Stimulated activated CD4-positive, alpha-beta T cell treated with anti-CD3 and anti-CD28 coated beads, Interleukin-1b, Interleukin-23, amount 100 ng/mL, for 1 hour (primary cell): ENCODE measurements around the gene HEXD.
"Not testable (repeated sequence)": the region's sequence is repeated elsewhere in the genome, so short reads cannot be mapped to it uniquely, and the experiment has no call there.

Experiments used
- DNase-seq, 2 donors: peaks; one replicate each; pipeline ENCODE4 v3.0.0-alpha.2; 2020; ENCODE audit warnings: low read depth in 2 of 2

Gene HEXD

GRCh38 chr17:82418001-82418986, at the start of gene HEXD, which contains the start of gene OGFOD3:
HEXD (plus strand) TSS chr17:82418347; CDS start chr17:82419800, 1,453 bp downstream.
OGFOD3 (minus strand) TSS chr17:82418586; CDS start chr17:82418485, 101 bp downstream.
- DNase-seq = peak; percentile 62 to 71

GRCh38 chr17:82369211-82369610, 48.9 kb upstream of the HEXD start:
- DNase-seq = no peak

GRCh38 chr17:82370471-82371332, 47.4 kb upstream of the HEXD start:
- peak in 1 of 2 donors; percentile 11 for DNase-seq

- no peak for DNase-seq
Observed at GRCh38 chr17:82371333-82372248, 46.6 kb upstream of the HEXD start, which contains the start of gene UTS2R. UTS2R (plus strand) TSS chr17:82371765; CDS start chr17:82374325, 2,560 bp downstream.

GRCh38 chr17:82372249-82373071, 45.7 kb upstream of the HEXD start:
- no peak for DNase-seq

- not testable (repeated sequence) for DNase-seq
Observed at GRCh38 chr17:82373072-82373452, 45.1 kb upstream of the HEXD start.

GRCh38 chr17:82373731-82374625, 44.2 kb upstream of the HEXD start:
- no peak for DNase-seq

GRCh38 chr17:82374626-82375331, 43.4 kb upstream of the HEXD start:
- DNase-seq = no peak

- no peak for DNase-seq
Observed at GRCh38 chr17:82375359-82376041, 42.6 kb upstream of the HEXD start.

- DNase-seq = no peak
Observed at GRCh38 chr17:82376042-82376730, 42.0 kb upstream of the HEXD start.

GRCh38 chr17:82377294-82377693, 40.9 kb upstream of the HEXD start:
- DNase-seq = not testable (repeated sequence)

- DNase-seq = no peak
Observed at GRCh38 chr17:82377924-82378740, 40.0 kb upstream of the HEXD start.

GRCh38 chr17:82378741-82379021, 39.5 kb upstream of the HEXD start:
- no peak for DNase-seq

- no peak for DNase-seq
Observed at GRCh38 chr17:82380860-82381702, 37.1 kb upstream of the HEXD start.

GRCh38 chr17:82381703-82382009, 36.5 kb upstream of the HEXD start:
- DNase-seq = not testable (repeated sequence)
